SU-DHL-6 (cell line): ENCODE data around the gene KLHL20.
"Not testable (repeated sequence)": the region's sequence is repeated elsewhere in the genome, so short reads cannot be mapped to it uniquely, and the experiment has no call there.

Experiments
- EZH2phosphoT487 ChIP-seq: fragments of 200-600 bp; sonication (generic), shearing (Covaris generic); conservative IDR thresholded peaks from 2 replicates; pipeline ENCODE4 v1.6.1; 2018; ENCODE audit warnings: mild to moderate bottlenecking, antibody characterized with exemption, low read length, moderate library complexity, mixed read lengths
- TF ChIP-seq, protein P1 (sequence below): fragments of 200-600 bp; sonication (generic); IDR thresholded peaks from one replicate; pipeline ENCODE4 v1.5.1; 2017; ENCODE audit warnings: antibody characterized with exemption, mild to moderate bottlenecking, low read length, moderate library complexity; ENCODE audit not compliant: insufficient read depth, poor library complexity, severe bottlenecking

DNA sequence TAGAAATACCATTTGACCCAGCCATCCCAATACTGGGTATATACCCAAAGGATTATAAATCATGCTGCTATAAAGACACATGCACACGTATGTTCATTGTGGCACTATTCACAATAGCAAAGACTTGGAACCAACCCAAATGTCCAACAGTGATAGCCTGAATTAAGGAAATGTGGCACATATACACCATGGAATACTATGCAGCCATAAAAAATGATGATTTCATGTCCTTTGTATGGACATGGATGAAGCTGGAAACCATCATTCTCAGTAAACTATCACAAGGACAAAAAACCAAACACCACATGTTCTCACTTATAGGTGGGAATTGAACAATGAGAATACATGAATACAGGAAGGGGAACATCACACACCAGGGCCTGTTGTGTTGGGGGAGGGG lies 16.6 kb downstream of the KLHL20 start:
- TF ChIP-seq, protein P1, sequence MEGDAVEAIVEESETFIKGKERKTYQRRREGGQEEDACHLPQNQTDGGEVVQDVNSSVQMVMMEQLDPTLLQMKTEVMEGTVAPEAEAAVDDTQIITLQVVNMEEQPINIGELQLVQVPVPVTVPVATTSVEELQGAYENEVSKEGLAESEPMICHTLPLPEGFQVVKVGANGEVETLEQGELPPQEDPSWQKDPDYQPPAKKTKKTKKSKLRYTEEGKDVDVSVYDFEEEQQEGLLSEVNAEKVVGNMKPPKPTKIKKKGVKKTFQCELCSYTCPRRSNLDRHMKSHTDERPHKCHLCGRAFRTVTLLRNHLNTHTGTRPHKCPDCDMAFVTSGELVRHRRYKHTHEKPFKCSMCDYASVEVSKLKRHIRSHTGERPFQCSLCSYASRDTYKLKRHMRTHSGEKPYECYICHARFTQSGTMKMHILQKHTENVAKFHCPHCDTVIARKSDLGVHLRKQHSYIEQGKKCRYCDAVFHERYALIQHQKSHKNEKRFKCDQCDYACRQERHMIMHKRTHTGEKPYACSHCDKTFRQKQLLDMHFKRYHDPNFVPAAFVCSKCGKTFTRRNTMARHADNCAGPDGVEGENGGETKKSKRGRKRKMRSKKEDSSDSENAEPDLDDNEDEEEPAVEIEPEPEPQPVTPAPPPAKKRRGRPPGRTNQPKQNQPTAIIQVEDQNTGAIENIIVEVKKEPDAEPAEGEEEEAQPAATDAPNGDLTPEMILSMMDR: not testable (repeated sequence)
- TF ChIP-seq EZH2phosphoT487: not testable (repeated sequence)
